Gastroesophageal sphincter (tissue), 4 donors: ENCODE measurements around the gene NBPF4. TPM values are rescaled to one million over a fixed set of nuclear protein-coding genes. Genes with fewer than 3 reads are reported as not detected.

Source experiments
- ATAC-seq: fragments of 150-250 bp; one replicate; pipeline ENCODE4 v1.9.1; 2016; ENCODE audit warnings: mild to moderate bottlenecking, moderate library complexity
- H3K27ac ChIP-seq, 4 donors: fragments of 200-600 bp; sonication (generic) in 3 of 4; 1 replicate in 3 of 4; 2 replicates in 1 of 4; pipeline ENCODE4 v1.5.1; 2016 to 2019
- H3K27me3 ChIP-seq: fragments of 200-600 bp; sonication (generic); one replicate; pipeline ENCODE4 v1.5.1; 2019
- H3K36me3 ChIP-seq, 2 donors: fragments of 200-600 bp; sonication (generic); one replicate each; pipeline ENCODE4 v1.5.1; 2019; ENCODE audit warnings: control low read depth in 1 of 2
- H3K4me1 ChIP-seq, 3 donors: fragments of 200-600 bp; sonication (generic); 1 replicate in 2 of 3; 2 replicates in 1 of 3; pipeline ENCODE4 v1.5.1; 2016 to 2019; ENCODE audit warnings: control low read depth in 2 of 3
- H3K4me3 ChIP-seq, 2 donors: fragments of 200-600 bp; sonication (generic); one replicate each; pipeline ENCODE4 v1.5.1; 2019; ENCODE audit warnings: mild to moderate bottlenecking in 1 of 2, moderate library complexity in 1 of 2
- H3K9me3 ChIP-seq, 3 donors: fragments of 200-600 bp; sonication (generic); one replicate each; pipeline ENCODE4 v1.5.1; 2017 to 2019; ENCODE audit warnings: control low read depth in 2 of 3
- CTCF ChIP-seq, 4 experiments: fragments of 200-600 bp in 2 of 4; fragments of 450-650 bp in 2 of 4; sonication (generic) in 1 of 4; IDR thresholded peaks; one replicate each; pipeline ENCODE4 v1.5.1; 2017 to 2019; ENCODE audit warnings: antibody characterized with exemption in 4 of 4, mild to moderate bottlenecking in 2 of 4, moderate library complexity in 2 of 4
- EP300 ChIP-seq: sonication (generic); formaldehyde crosslinking; IDR thresholded peaks from one replicate; pipeline ENCODE4 v1.6.1; 2017; ENCODE audit warnings: antibody characterized with exemption, mild to moderate bottlenecking
- POLR2A ChIP-seq, 2 donors: fragments of 450-650 bp; IDR thresholded peaks; one replicate each; pipeline ENCODE4 v1.6.1; 2017; ENCODE audit warnings: antibody characterized with exemption in 2 of 2, mild to moderate bottlenecking in 2 of 2, moderate library complexity in 1 of 2
- POLR2AphosphoS5 ChIP-seq: sonication (generic); formaldehyde crosslinking; IDR thresholded peaks from one replicate; pipeline ENCODE4 v1.6.1; 2017; ENCODE audit warnings: antibody characterized with exemption
- WGBS, 2 donors: methylation state at CpG; one replicate each; pipeline ENCODE4 v1.1.5; 2018; ENCODE audit warnings: low coverage in 1 of 2; 5-methylcytosine and 5-hydroxymethylcytosine counted together
- total RNA-seq, 4 donors: library from RNA; depleted of rRNA; stranded (reverse); fragments of >200 nt; gene quantifications; one replicate each; pipeline ENCODE4 v1.1.0, GENCODE V29; 2016

The NBPF4 gene
- total RNA-seq, 4 donors from 2014 or later = not detected

- TF ChIP-seq CTCF (IDR thresholded peaks at IDR 0.05) (no peak), POLR2AphosphoS5 (no peak)
- H3K4me3 ChIP-seq = no peak overlapping the region
- ATAC-seq = no peak
- H3K36me3 ChIP-seq = peaks cover 0 to 24% of the 10 kb centered on the region in 2 donors
- no peaks in the 10 kb centered on the region for H3K9me3 ChIP-seq
- H3K27me3 ChIP-seq = no peaks in the 10 kb centered on the region
- WGBS, 2 donors = 97% methylated on average over 16 of the region's 28 CpGs; no CpG with 5 or more reads in 1 of the 2 donors
- H3K4me1 ChIP-seq = peaks cover 0 to 9% (median 0%) of the 10 kb centered on the region in 3 donors
- no peak overlapping the region for H3K27ac ChIP-seq
Measured at GRCh38 chr1:108192581-108192980, 51.3 kb downstream of the NBPF4 start.

- Histone ChIP-seq H3K4me1 (no peaks in the 10 kb centered on the region), H3K27me3 (no peaks in the 10 kb centered on the region), H3K9me3 (no peaks in the 10 kb centered on the region), H3K4me3 (no peak overlapping the region), H3K27ac (no peak overlapping the region), H3K36me3 (peaks cover 0 to 22% of the 10 kb centered on the region in 2 donors)
- no peak for TF ChIP-seq POLR2A (IDR thresholded peaks at IDR 0.05)
- no peak for TF ChIP-seq POLR2AphosphoS5
- WGBS, 2 donors = 82 to 83% methylated on average over 5 of the region's 5 CpGs
- ATAC-seq = no peak
Measured at GRCh38 chr1:108190686-108191416, 53.0 kb downstream of the NBPF4 start.

GRCh38 chr1:108190001-108190634, 53.8 kb downstream of the NBPF4 start:
- no peak for ATAC-seq
- Histone ChIP-seq H3K4me1 (no peaks in the 10 kb centered on the region), H3K27ac (no peak overlapping the region), H3K9me3 (no peaks in the 10 kb centered on the region), H3K27me3 (no peaks in the 10 kb centered on the region), H3K36me3 (peaks cover 0 to 19% of the 10 kb centered on the region in 2 donors), H3K4me3 (no peak overlapping the region)
- WGBS, 2 donors = 75 to 82% methylated on average over 7 of the region's 7 CpGs
- TF ChIP-seq POLR2AphosphoS5 (no peak), CTCF (IDR thresholded peaks at IDR 0.05) (no peak), POLR2A (IDR thresholded peaks at IDR 0.05) (no peak), EP300 (no peak)

- no peak for ATAC-seq
- Histone ChIP-seq H3K36me3 (peaks cover 3 to 26% of the 10 kb centered on the region in 2 donors), H3K4me1 (no peaks in the 10 kb centered on the region), H3K27me3 (no peaks in the 10 kb centered on the region), H3K27ac (no peak overlapping the region), H3K4me3 (no peak overlapping the region), H3K9me3 (peaks cover 0 to under 1% (median 0%) of the 10 kb centered on the region in 3 donors)
- no peak for TF ChIP-seq POLR2A (IDR thresholded peaks at IDR 0.05)
- no peak for TF ChIP-seq CTCF (IDR thresholded peaks at IDR 0.05)
- TF ChIP-seq POLR2AphosphoS5 = no peak
- TF ChIP-seq EP300 = no peak
- 89 to 100% methylated on average over 1 of the region's 1 CpG for WGBS, 2 donors
Measured at GRCh38 chr1:108188801-108189200, 55.1 kb downstream of the NBPF4 start.

GRCh38 chr1:108182959-108183700, 60.7 kb downstream of the NBPF4 start:
- H3K9me3 ChIP-seq = peaks cover 0 to 9% (median 0%) of the 10 kb centered on the region in 3 donors
- H3K4me3 ChIP-seq = no peak overlapping the region
- TF ChIP-seq EP300 = no peak
- no peak for TF ChIP-seq POLR2A (IDR thresholded peaks at IDR 0.05)
- TF ChIP-seq CTCF (IDR thresholded peaks at IDR 0.05) = no peak
- TF ChIP-seq POLR2AphosphoS5 = no peak
- ATAC-seq = no peak
- peaks cover 3 to 61% of the 10 kb centered on the region in 2 donors for H3K36me3 ChIP-seq
- H3K27me3 ChIP-seq = no peaks in the 10 kb centered on the region
- H3K27ac ChIP-seq = no peak overlapping the region
- WGBS, 2 donors = 0 to 46% methylated on average over 1 to 2 of the region's 2 CpGs
- H3K4me1 ChIP-seq = peaks cover 0 to 11% (median 0%) of the 10 kb centered on the region in 3 donors
